K562 (cell line): Measurements from ENCODE around the gene PQBP1. TPM values are rescaled to one million over a fixed set of nuclear protein-coding genes. Genes with fewer than 3 reads are reported as not detected.

Source experiments
- ATAC-seq: fragments of 200-7000 bp; cut with Tn5 transposase; 3 replicates; pipeline ENCODE4 v1.9.1; 2020; ENCODE audit warnings: moderate library complexity
- BruUV-seq: library from RNA; stranded (reverse); fragments of 400-500 nt; replicated peaks from 2 replicates; lab custom pipeline; 2021; lab: Mats Ljungman, UMichigan
- CTCF ChIA-PET: fragments of 300-600 bp; formaldehyde crosslinking; extraction: SDS; loops from one replicate; lab custom pipeline; 2021; ENCODE audit warnings: low intra/inter-chr PET ratio; lab: Yijun Ruan, JAX
- POLR2A ChIA-PET: fragments of 300-600, 350-650 bp; sonication (Branson Sonifier 250); formaldehyde crosslinking; extraction: SDS; loops from one replicate; lab custom pipeline; 2021; ENCODE audit warnings: antibody characterized with exemption, inconsistent platforms; lab: Yijun Ruan, JAX
- DNase-seq, 4 experiments: peaks; one replicate each; pipeline versions ENCODE4 v3.0.0 to v3.0.0-alpha.2; 2011 to 2018; ENCODE audit warnings: low spot score in 3 of 4, mixed read lengths in 3 of 4; ENCODE audit errors: extremely low read depth in 1 of 4
- FAIRE-seq: peaks from 2 replicates; lab custom pipeline; 2011; peaks lifted over from hg19 to GRCh38; lab: Jason Lieb, UNC
- H2AFZ ChIP-seq: 2 replicates; pipeline ENCODE4 v1.6.0; 2011; ENCODE audit warnings: low read depth, low read length, control low read depth, inconsistent platforms
- H3K27ac ChIP-seq: fragments of 200-600 bp; 3 replicates; pipeline ENCODE4 v1.8.0; 2011; ENCODE audit warnings: low read depth, mild to moderate bottlenecking, control low read depth, inconsistent platforms, low read length, moderate library complexity, mixed read lengths; ENCODE audit errors: extremely low read depth
- H3K27me3 ChIP-seq, 2 experiments: fragments of 300-600 bp in 1 of 2; 2 replicates in 1 of 2; 3 replicates in 1 of 2; pipeline versions ENCODE4 v1.6.0 to v1.8.0; 2011; ENCODE audit warnings: inconsistent platforms in 2 of 2, low read length in 2 of 2, mild to moderate bottlenecking in 1 of 2, mixed read lengths in 1 of 2, moderate library complexity in 1 of 2; ENCODE audit not compliant: control insufficient read depth in 2 of 2, insufficient read depth in 2 of 2
- H3K36me3 ChIP-seq: fragments of 300-600 bp; 3 replicates; pipeline ENCODE4 v1.8.0; 2011; ENCODE audit warnings: mild to moderate bottlenecking, low read length, inconsistent platforms; ENCODE audit not compliant: control insufficient read depth, insufficient read depth
- H3K4me1 ChIP-seq, 2 experiments: fragments of 200-600 bp in 1 of 2; replicated peaks in 1 of 2; 2 replicates in 1 of 2; 3 replicates in 1 of 2; pipeline versions ENCODE4 v1.5.1 to v1.8.0; 2011; ENCODE audit warnings: inconsistent platforms in 2 of 2, low read length in 2 of 2, mild to moderate bottlenecking in 1 of 2, mixed read lengths in 1 of 2, moderate library complexity in 1 of 2; ENCODE audit not compliant: control insufficient read depth in 2 of 2, insufficient read depth in 2 of 2
- H3K4me2 ChIP-seq: 2 replicates; pipeline ENCODE4 v1.6.1; 2011; ENCODE audit warnings: low read length, control low read depth, inconsistent platforms, mixed read lengths; ENCODE audit not compliant: insufficient read depth
- H3K4me3 ChIP-seq: fragments of 200-600 bp; sonication (generic), shearing (Covaris generic); 2 replicates; pipeline ENCODE4 v1.5.1; 2016; ENCODE audit warnings: control low read depth, inconsistent platforms
- H3K79me2 ChIP-seq: fragments of 200-600 bp; 3 replicates; pipeline ENCODE4 v1.8.0; 2011; ENCODE audit warnings: low read length, inconsistent platforms; ENCODE audit not compliant: control insufficient read depth, insufficient read depth
- H3K9ac ChIP-seq, 2 experiments: 2 replicates each; pipeline versions ENCODE4 v1.6.0 to v1.6.1; 2011; ENCODE audit warnings: low read depth in 2 of 2, low read length in 2 of 2, control low read depth in 1 of 2, inconsistent platforms in 1 of 2, mild to moderate bottlenecking in 1 of 2, mixed read lengths in 1 of 2; ENCODE audit not compliant: insufficient read depth in 1 of 2
- H3K9me1 ChIP-seq: one replicate; pipeline ENCODE4 v1.6.0; 2011; ENCODE audit warnings: inconsistent platforms, mild to moderate bottlenecking, low read length, moderate library complexity; ENCODE audit not compliant: control insufficient read depth, insufficient read depth
- H3K9me3 ChIP-seq: replicated peaks from 2 replicates; pipeline ENCODE4 v1.5.1; 2011; ENCODE audit warnings: low read depth, low read length, inconsistent platforms; ENCODE audit not compliant: control insufficient read depth, insufficient read depth
- H4K20me1 ChIP-seq: replicated peaks from 2 replicates; pipeline ENCODE4 v1.6.1; 2011; ENCODE audit warnings: low read length, inconsistent platforms, mixed read lengths; ENCODE audit not compliant: control insufficient read depth, insufficient read depth
- ARID4B ChIP-seq: sonication (generic); formaldehyde crosslinking; IDR thresholded peaks from 2 replicates; pipeline ENCODE4 v1.8.0; 2022; ENCODE audit warnings: mild to moderate bottlenecking, missing genetic modification reagents
- EP300 ChIP-seq: IDR thresholded peaks from 2 replicates; pipeline ENCODE4 v1.6.1; 2012; ENCODE audit warnings: low read length, improper control_type of control experiment
- GMEB1 ChIP-seq: fragments of 250-450 bp; sonication (Bioruptor Pico); IDR thresholded peaks from 2 replicates; pipeline ENCODE4 v1.4.0; 2020; ENCODE audit warnings: mild to moderate bottlenecking
- POLR2AphosphoS5 ChIP-seq: IDR thresholded peaks from 2 replicates; pipeline ENCODE4 v1.6.1; 2011; ENCODE audit warnings: mild to moderate bottlenecking, low read depth, low read length, moderate library complexity; ENCODE audit not compliant: control insufficient read depth, insufficient read depth
- ZNF407 ChIP-seq: fragments of 450-650 bp; IDR thresholded peaks from 2 replicates; pipeline ENCODE4 v1.6.1; 2016; ENCODE audit warnings: low read depth
- WGBS: fragments of 100-300 bp; shearing (Covaris generic); methylation state at CpG from one replicate; pipeline ENCODE4 v1.1.6; 2016; ENCODE audit warnings: low coverage, mixed read lengths; ENCODE audit not compliant: insufficient coverage; ENCODE audit errors: missing lambda C conversion rate; 5-methylcytosine and 5-hydroxymethylcytosine counted together
- in situ Hi-C: fragments of 300-500 bp; cut with MboI; formaldehyde crosslinking; loops from 4 replicates; pipeline ENCODE4 v1.15.0; 2018; ENCODE audit warnings: inconsistent platforms, mixed read lengths
- intact Hi-C: fragments of 100-400 bp; cut with micrococcal nuclease; formaldehyde crosslinking; loops from 2 replicates; pipeline ENCODE4 v1.14.2; 2022
- polyA plus RNA-seq, 8 experiments: library from polyadenylated mRNA; depleted of rRNA in 4 of 8; stranded (reverse) in 5 of 8; unstranded in 3 of 8; fragments of >200 nt; fragmentation: Nextera tagmentation in 2 of 8; fragmentation: Illumina TruSeq in 1 of 8; extraction: Ambion mirVana in 2 of 8; extraction: Trizol in 1 of 8; gene quantifications; 2 replicates each; pipeline versions ENCODE4 v1.2.1 to v1.2.3, GENCODE V29; 2011 to 2014; ENCODE audit warnings: inconsistent platforms in 1 of 8, missing spikeins in 1 of 8
- total RNA-seq, 7 experiments: library from RNA; depleted of rRNA in 6 of 7; stranded (reverse); fragments of >200 nt in 6 of 7; fragmentation: Illumina TruSeq in 2 of 7; extraction: Trizol in 2 of 7; gene quantifications; 2 replicates each; pipeline versions ENCODE4 v1.2.1 to v1.2.3, GENCODE V29; 2011 to 2021; ENCODE audit warnings: low replicate concordance in 1 of 7
- TF ChIP-seq, protein P1 (sequence below): fragments of 250-450 bp; sonication (Bioruptor Pico); IDR thresholded peaks from 2 replicates; pipeline ENCODE4 v1.5.0; 2020; ENCODE audit warnings: mild to moderate bottlenecking

The PQBP1 gene
- total and polyA plus RNA-seq, 9 of the 15 experiments (the other 6 are each of a cell fraction or from before 2014, with no cell fraction given): 41.3 to 262 (median 112) TPM

DNA sequence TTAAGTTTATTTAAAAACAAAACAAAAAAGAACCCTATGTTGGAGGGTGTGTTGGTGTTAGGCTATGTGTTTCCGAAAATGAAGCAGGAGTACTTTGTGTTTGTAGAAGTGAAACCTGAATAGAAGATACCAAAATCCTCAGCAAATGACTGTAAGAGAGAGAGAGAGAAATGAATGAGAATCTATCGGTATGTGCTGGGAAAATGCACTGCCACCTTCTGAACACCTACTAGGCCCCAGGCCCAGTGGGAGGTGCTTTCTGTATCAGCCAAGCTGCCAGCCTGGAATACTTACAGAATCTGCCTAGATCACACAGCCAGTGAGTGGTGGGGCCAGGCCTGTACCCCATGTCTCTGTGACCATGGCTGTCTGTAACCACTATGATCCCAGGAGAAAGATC lies 36.0 kb downstream of the PQBP1 start:
- Histone ChIP-seq H3K9me3 (no peaks in the 10 kb centered on the region), H3K27me3 (no peaks in the 10 kb centered on the region), H3K9me1 (no peaks in the 10 kb centered on the region), H3K4me2 (no peak overlapping the region), H3K36me3 (peaks cover 66% of the 10 kb centered on the region), H3K27ac (no peak overlapping the region; the same call in 2 of the 3 replicates), H2AFZ (no peak overlapping the region), H3K4me1 (peaks cover 20 to 28% of the 10 kb centered on the region in 2 experiments), H3K79me2 (peaks cover 43% of the 10 kb centered on the region), H3K9ac (no peak overlapping the region), H3K4me3 (no peak overlapping the region), H4K20me1 (no peaks in the 10 kb centered on the region)
- POLR2A ChIA-PET: no interaction called here
- BruUV-seq: no TSS peak
- FAIRE-seq (no peak), DNase-seq (no peak), ATAC-seq (no peak)
- in situ Hi-C loops (no loop called here), intact Hi-C loops (no loop called here)
- WGBS: 100% methylated on average over 2 of the region's 2 CpGs
- CTCF ChIA-PET: no interaction called here
- no peak for TF ChIP-seq EP300
- no peak for TF ChIP-seq POLR2AphosphoS5
- TF ChIP-seq, protein P1, sequence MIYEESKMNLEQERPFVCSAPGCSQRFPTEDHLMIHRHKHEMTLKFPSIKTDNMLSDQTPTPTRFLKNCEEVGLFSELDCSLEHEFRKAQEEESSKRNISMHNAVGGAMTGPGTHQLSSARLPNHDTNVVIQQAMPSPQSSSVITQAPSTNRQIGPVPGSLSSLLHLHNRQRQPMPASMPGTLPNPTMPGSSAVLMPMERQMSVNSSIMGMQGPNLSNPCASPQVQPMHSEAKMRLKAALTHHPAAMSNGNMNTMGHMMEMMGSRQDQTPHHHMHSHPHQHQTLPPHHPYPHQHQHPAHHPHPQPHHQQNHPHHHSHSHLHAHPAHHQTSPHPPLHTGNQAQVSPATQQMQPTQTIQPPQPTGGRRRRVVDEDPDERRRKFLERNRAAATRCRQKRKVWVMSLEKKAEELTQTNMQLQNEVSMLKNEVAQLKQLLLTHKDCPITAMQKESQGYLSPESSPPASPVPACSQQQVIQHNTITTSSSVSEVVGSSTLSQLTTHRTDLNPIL (CRISPR knock-in tag): no peak
- TF ChIP-seq ARID4B: no peak
- no peak for TF ChIP-seq ZNF407
- TF ChIP-seq GMEB1 (CRISPR knock-in tag): no peak
